Measurements from ENCODE around the gene BCKDHA. TPM values are rescaled to one million over a fixed set of nuclear protein-coding genes. Genes with fewer than 3 reads are reported as not detected.

Gene BCKDHA
- total and polyA plus RNA-seq, 9 of the 15 experiments (the other 6 are each of a cell fraction or from before 2014, with no cell fraction given) = 4.5 to 52.5 (median 14.1) TPM

DNA sequence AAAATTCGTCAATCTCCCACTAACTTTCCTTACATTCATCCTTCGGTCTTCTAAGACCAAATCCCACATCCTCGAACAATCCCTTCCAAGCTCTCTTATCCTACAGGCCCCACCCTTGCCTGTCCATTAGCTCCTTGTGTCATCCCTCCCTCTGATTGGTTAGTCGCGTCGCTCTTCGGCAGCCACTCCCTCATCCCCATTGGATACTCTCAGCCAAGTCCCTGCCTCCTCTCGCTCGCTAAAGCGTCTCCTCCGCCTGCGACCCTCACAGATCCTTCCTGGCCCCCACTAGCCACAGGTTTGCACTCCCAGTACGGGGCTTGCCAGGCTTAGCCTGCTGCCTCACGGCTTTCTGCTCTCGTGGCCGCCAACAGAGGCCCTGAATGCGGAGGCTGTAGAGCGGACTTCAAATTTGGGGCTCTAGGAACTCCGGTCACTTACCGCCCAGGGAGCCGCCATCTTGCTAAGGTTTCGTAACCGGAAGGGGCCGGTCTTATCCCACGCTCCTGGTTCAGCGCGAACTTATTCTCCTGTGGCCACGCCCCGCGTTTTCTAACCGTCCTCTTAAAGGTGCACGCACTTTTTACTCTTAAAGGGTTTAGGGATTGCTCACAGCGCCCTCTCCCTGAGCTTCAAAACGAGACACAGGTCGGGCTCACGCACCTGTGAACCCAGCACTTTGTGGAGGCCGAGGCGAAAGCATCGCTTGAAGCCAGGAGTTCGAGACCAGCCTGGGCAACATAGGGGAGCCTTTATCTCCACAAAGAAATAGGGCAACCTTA is 42.0 kb downstream of the BCKDHA start, which contains the start of gene DMAC2 (continued):
- TF ChIP-seq HDAC1 (IDR thresholded peaks at IDR 0.05) = peak in 1 of 2 experiments; percentile 96; a peak in 2 of 4 replicates
- peak; percentile 86; the same call in 1 of the 2 replicates for TF ChIP-seq NFRKB (IDR thresholded peaks at IDR 0.05; ENCODE audit: low read depth)
- TF ChIP-seq OTX1 (CRISPR knock-in tag; IDR thresholded peaks at IDR 0.05) = no peak
- no peak for TF ChIP-seq RBM25 (IDR thresholded peaks at IDR 0.05; ENCODE audit: low read depth, low read length, severe bottlenecking)
- TF ChIP-seq PHF20 (IDR thresholded peaks at IDR 0.05; ENCODE audit: partially characterized antibody) = peak; percentile 94
- peak in 1 of 2 experiments; percentile 52; a peak in 1 of 4 replicates for TF ChIP-seq FOXA3 (CRISPR knock-in tag; conservative IDR thresholded peaks at IDR 0.05 in 1 of 2, IDR thresholded peaks at IDR 0.05 in 1 of 2)
- peak; percentile 98 for TF ChIP-seq CEBPB (tag; IDR thresholded peaks at IDR 0.05)
- 0 out of 2 replicates have a peak, but pooled peaks have one; percentile 57 for TF ChIP-seq HEY1 (CRISPR knock-in tag; IDR thresholded peaks at IDR 0.05; ENCODE audit: borderline replicate concordance)
- TF ChIP-seq, protein P1, sequence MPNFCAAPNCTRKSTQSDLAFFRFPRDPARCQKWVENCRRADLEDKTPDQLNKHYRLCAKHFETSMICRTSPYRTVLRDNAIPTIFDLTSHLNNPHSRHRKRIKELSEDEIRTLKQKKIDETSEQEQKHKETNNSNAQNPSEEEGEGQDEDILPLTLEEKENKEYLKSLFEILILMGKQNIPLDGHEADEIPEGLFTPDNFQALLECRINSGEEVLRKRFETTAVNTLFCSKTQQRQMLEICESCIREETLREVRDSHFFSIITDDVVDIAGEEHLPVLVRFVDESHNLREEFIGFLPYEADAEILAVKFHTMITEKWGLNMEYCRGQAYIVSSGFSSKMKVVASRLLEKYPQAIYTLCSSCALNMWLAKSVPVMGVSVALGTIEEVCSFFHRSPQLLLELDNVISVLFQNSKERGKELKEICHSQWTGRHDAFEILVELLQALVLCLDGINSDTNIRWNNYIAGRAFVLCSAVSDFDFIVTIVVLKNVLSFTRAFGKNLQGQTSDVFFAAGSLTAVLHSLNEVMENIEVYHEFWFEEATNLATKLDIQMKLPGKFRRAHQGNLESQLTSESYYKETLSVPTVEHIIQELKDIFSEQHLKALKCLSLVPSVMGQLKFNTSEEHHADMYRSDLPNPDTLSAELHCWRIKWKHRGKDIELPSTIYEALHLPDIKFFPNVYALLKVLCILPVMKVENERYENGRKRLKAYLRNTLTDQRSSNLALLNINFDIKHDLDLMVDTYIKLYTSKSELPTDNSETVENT (CRISPR knock-in tag; IDR thresholded peaks at IDR 0.05) = 0 out of 2 replicates have a peak, but pooled peaks have one; percentile 40
- peak; percentile 87 to 99 (median 96) for TF ChIP-seq YY1 (IDR thresholded peaks at IDR 0.05; ENCODE audit: borderline replicate concordance in 1 of 3, control insufficient read depth in 1 of 3, extremely low read depth in 1 of 3, insufficient read depth in 3 of 3, insufficient read length in 1 of 3, insufficient replicate concordance in 2 of 3, low read depth in 1 of 3, low read length in 2 of 3)
- no peak for TF ChIP-seq ZNF586 (CRISPR knock-in tag; conservative IDR thresholded peaks at IDR 0.05)
- peak; percentile 85 for TF ChIP-seq ATF7 (IDR thresholded peaks at IDR 0.05)
- TF ChIP-seq DPF2 (IDR thresholded peaks at IDR 0.05) = 0 out of 2 replicates have a peak, but pooled peaks have one; percentile 33
- TF ChIP-seq PML (IDR thresholded peaks at IDR 0.05; ENCODE audit: low read length) = peak; percentile 90
- TF ChIP-seq RBBP5 (IDR thresholded peaks at IDR 0.05; ENCODE audit: borderline replicate concordance, insufficient read depth, low read length, poor library complexity, severe bottlenecking) = peak; percentile 93
- TF ChIP-seq PHF8 (IDR thresholded peaks at IDR 0.05; ENCODE audit: borderline replicate concordance, low read length) = peak; percentile 95; the same call in 1 of the 2 replicates
- peak; percentile 76 for TF ChIP-seq ASH1L (IDR thresholded peaks at IDR 0.05; ENCODE audit: borderline replicate concordance, low read depth, partially characterized antibody)
- peak; percentile 86 for TF ChIP-seq ETV1 (tag; conservative IDR thresholded peaks at IDR 0.05; ENCODE audit: low read depth)
- TF ChIP-seq ZNF408 (CRISPR knock-in tag; IDR thresholded peaks at IDR 0.05; ENCODE audit: low read depth) = no peak
- TF ChIP-seq CBX3 (IDR thresholded peaks at IDR 0.05; ENCODE audit: borderline replicate concordance in 1 of 2, low read length in 2 of 2) = peak in 1 of 2 experiments; percentile 67; a peak in 1 of 3 replicates
- TF ChIP-seq ESRRA (IDR thresholded peaks at IDR 0.05; ENCODE audit: borderline replicate concordance, low read depth) = peak; percentile 60
- TF ChIP-seq NRF1 (conservative IDR thresholded peaks at IDR 0.05 in 1 of 2, IDR thresholded peaks at IDR 0.05 in 1 of 2) = peak; percentile 76 to 81
- TF ChIP-seq FOSL1 (tag; conservative IDR thresholded peaks at IDR 0.05) = 0 out of 2 replicates have a peak, but pooled peaks have one; percentile 15
- TF ChIP-seq PTRF (tag; IDR thresholded peaks at IDR 0.05) = no peak
- peak; percentile 94 for TF ChIP-seq RBFOX2 (IDR thresholded peaks at IDR 0.05; ENCODE audit: low read depth, low read length)
- no peak for TF ChIP-seq NR3C1 (CRISPR knock-in tag; IDR thresholded peaks at IDR 0.05)

Data from K562 (cell line).